Mucosa of stomach (tissue), 1 donor: Measurements from ENCODE around the gene SPDYE2B.
"Not testable (repeated sequence)": the region's sequence is repeated elsewhere in the genome, so short reads cannot be mapped to it uniquely, and the experiment has no call there.

ENCODE experiments used
- H3K27me3 ChIP-seq: one replicate; pipeline ENCODE4 v1.7.0; 2013; ENCODE audit warnings: mild to moderate bottlenecking, low read length; ENCODE audit not compliant: control insufficient read depth, insufficient read depth
- H3K36me3 ChIP-seq: one replicate; pipeline ENCODE4 v1.7.0; 2013; ENCODE audit warnings: low read length; ENCODE audit not compliant: control insufficient read depth, insufficient read depth
- H3K4me1 ChIP-seq: one replicate; pipeline ENCODE4 v1.7.0; 2013; ENCODE audit warnings: mild to moderate bottlenecking, low read length; ENCODE audit not compliant: control insufficient read depth, insufficient read depth
- H3K4me3 ChIP-seq: one replicate; pipeline ENCODE4 v1.7.0; 2013; ENCODE audit warnings: low read length
- H3K9ac ChIP-seq: one replicate; pipeline ENCODE4 v1.7.0; 2013; ENCODE audit warnings: mild to moderate bottlenecking, low read length, moderate library complexity
- H3K9me3 ChIP-seq: one replicate; pipeline ENCODE4 v1.7.0; 2013; ENCODE audit warnings: mild to moderate bottlenecking, low read length, moderate library complexity; ENCODE audit not compliant: control insufficient read depth
- donor health status: Pancreatic carcinoma.

The SPDYE2B gene, protein sequence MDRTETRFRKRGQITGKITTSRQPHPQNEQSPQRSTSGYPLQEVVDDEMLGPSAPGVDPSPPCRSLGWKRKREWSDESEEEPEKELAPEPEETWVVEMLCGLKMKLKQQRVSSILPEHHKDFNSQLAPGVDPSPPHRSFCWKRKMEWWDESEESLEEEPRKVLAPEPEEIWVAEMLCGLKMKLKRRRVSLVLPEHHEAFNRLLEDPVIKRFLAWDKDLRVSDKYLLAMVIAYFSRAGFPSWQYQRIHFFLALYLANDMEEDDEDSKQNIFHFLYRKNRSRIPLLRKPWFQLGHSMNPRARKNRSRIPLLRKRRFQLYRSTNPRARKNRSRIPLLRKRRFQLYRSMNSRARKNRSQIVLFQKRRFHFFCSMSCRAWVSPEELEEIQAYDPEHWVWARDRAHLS

DNA sequence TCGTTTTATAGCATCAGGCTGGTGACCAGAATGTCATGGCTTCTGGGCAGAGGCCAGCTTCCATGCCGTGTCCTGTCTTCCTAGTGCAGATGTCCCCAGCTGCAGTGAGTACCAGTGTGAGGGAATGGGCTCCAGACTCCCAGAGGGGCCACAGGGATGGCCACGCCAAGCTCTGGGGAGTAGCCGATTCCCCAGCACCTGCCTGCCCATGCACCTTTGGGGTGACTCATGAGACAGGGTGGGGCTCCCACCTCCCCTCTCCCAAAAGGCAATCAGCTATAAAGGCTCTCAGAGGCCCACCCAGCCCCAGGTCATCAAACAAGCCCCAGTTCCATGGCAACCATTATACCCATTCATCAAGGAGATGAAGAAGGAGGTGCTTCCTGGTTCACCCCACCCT is at the start of gene SPDYE2B:
SPDYE2B (plus strand) TSS at position 396 of the 400 bp plus-strand sequence. CDS start 2,030 bp downstream, outside the sequence.
- not testable (repeated sequence) for H3K9ac ChIP-seq, H3K4me1 ChIP-seq, H3K36me3 ChIP-seq, H3K9me3 ChIP-seq, H3K4me3 ChIP-seq, H3K27me3 ChIP-seq

- not testable (repeated sequence) for H3K4me3 ChIP-seq, H3K36me3 ChIP-seq, H3K27me3 ChIP-seq, H3K9ac ChIP-seq, H3K4me1 ChIP-seq, H3K9me3 ChIP-seq
Observed at GRCh38 chr7:102602317-102602716, 47.8 kb upstream of the SPDYE2B start.

DNA sequence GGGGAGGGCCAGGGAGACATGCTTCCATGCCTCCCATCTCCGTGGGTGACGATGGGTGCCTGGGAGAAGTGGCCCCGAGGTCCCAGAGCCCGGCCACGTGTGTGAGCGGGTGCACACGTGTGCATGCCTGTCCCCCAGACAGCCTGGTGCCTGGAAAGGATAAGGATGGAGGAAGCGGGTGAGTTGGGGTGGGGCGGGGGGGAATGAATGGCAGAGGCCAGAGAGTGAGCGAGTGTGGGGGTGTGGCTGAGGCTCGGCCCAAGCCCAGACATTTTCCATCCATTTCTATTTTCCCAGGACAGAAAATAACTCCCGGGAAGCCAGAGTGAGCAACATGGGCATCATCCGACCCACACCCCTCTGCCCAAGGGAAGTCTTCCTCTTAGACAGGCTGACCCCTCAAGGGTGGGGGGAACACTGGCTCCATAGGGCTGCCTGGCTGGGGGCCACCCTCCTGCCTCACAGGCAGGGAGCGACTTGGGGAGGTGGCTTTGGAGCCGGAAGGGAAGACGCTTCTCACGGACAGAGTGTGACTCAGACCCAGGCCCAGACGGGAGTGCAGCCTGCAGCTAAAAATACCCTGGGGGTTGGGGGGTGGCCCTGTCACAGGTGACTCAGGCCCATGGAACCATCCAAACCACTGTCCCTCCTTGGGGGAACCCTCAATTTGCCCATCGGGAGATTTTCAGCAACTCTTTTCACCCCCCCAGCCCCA is 45.5 kb upstream of the SPDYE2B start:
- not testable (repeated sequence) for H3K9ac ChIP-seq, H3K9me3 ChIP-seq, H3K4me1 ChIP-seq, H3K4me3 ChIP-seq, H3K27me3 ChIP-seq, H3K36me3 ChIP-seq

DNA sequence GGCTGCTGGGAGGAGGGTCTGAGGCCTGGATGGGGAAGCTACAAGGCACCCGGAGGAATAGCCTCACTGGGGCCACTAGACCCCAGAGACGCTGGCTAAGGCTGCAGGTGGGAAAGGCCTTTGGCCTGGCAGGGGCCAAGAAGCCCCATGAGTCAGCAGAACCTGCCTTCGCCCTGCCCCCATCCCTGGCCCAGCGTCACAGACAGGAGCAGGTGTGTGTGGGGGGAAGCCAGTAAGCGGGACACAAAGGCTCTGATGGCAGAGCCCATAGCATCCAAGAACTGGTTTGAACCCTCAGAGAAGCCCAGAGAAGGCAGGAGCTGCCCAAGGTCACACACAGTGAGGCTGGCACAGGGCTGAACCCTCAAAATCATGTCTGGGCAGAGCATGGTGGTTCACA is 43.3 kb upstream of the SPDYE2B start:
- H3K27me3 ChIP-seq, H3K36me3 ChIP-seq, H3K4me1 ChIP-seq, H3K9ac ChIP-seq, H3K9me3 ChIP-seq, H3K4me3 ChIP-seq: not testable (repeated sequence)

GRCh38 chr7:102609734-102610133 is 40.4 kb upstream of the SPDYE2B start:
- H3K36me3 ChIP-seq, H3K4me1 ChIP-seq, H3K27me3 ChIP-seq, H3K9ac ChIP-seq, H3K9me3 ChIP-seq, H3K4me3 ChIP-seq: not testable (repeated sequence)

DNA sequence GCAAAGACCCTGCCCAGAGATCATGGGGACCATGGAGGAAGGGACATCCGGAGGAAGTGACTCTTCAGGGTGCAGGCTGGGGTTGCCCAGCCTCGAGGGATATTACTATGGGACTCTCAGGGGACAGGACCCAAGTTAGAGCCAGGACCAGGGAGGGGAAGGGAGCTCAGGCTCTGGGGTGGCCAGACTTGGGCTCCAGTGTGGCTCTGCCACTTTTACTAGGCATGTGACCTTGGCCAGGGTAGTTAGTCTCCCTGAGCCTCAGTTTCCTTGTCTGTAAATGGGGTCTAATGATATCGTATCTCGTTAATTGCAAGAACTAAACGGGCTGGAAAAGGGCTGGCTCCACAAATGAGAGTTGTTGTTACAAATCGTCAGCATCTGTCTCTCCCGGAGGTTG is 39.7 kb upstream of the SPDYE2B start:
- H3K4me3 ChIP-seq, H3K9me3 ChIP-seq, H3K9ac ChIP-seq, H3K36me3 ChIP-seq, H3K27me3 ChIP-seq, H3K4me1 ChIP-seq: not testable (repeated sequence)

GRCh38 chr7:102611013-102611674 is 39.0 kb upstream of the SPDYE2B start:
- not testable (repeated sequence) for H3K4me3 ChIP-seq, H3K4me1 ChIP-seq, H3K9me3 ChIP-seq, H3K27me3 ChIP-seq, H3K36me3 ChIP-seq, H3K9ac ChIP-seq

GRCh38 chr7:102611675-102612325 is 38.3 kb upstream of the SPDYE2B start:
- not testable (repeated sequence) for H3K36me3 ChIP-seq, H3K9me3 ChIP-seq, H3K4me3 ChIP-seq, H3K9ac ChIP-seq, H3K27me3 ChIP-seq, H3K4me1 ChIP-seq

DNA sequence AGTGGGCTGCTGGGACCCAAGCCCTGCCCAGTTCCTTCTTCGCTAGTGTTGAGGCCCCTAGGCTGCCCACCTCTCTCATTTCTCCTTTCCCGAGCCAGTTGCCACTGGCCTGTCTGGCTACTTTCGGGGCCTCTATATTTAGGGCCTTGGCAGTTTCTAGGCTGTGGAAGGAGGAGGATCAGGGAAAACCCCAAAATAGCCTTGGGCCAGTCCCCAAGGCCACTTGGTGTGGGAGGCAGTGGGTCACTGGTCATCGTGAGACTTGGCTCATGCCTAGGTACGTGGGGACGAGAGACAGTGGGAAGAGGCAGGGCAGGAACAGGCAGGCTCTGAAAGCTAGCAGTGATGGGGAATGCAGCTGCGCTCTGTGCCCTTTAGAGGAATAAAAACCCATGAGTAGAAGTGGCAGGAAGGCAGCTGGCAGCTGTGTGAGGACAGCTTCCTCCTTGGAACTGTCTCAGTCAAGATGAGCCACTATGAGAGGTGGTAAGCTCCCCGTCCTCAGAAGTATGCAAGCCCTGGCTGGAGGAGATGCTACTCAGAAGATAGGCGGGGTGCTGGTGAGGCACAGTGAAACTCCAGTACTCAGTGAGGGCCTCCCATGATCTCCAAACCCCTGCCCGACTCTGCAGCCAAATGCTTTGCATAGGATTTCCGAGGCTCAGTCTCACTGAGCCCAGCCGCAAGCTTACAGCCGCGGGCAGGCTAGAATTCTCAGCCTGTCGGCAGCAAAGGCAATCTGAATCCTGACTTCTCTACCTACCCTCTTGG is 36.4 kb upstream of the SPDYE2B start:
- H3K9me3 ChIP-seq, H3K27me3 ChIP-seq, H3K4me1 ChIP-seq, H3K4me3 ChIP-seq, H3K36me3 ChIP-seq, H3K9ac ChIP-seq: not testable (repeated sequence)

DNA sequence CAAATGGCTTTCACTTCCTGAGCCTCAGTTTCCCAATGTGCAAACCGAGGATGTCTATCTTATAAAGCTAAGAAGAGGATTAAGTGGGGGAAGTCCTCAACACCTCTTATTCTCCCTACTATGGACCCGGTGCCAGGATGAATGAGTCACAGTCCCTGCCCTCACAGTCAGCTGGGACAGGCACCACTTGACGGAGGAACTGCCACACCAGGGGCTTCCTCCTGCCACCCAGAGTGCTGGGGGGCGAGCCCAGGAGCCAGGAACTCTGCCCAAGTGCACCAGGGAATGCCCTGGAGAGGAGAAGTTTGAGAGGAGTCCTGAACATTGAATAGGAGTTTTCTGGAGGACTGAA is 35.8 kb upstream of the SPDYE2B start:
- not testable (repeated sequence) for H3K9me3 ChIP-seq, H3K27me3 ChIP-seq, H3K4me1 ChIP-seq, H3K9ac ChIP-seq, H3K36me3 ChIP-seq, H3K4me3 ChIP-seq

DNA sequence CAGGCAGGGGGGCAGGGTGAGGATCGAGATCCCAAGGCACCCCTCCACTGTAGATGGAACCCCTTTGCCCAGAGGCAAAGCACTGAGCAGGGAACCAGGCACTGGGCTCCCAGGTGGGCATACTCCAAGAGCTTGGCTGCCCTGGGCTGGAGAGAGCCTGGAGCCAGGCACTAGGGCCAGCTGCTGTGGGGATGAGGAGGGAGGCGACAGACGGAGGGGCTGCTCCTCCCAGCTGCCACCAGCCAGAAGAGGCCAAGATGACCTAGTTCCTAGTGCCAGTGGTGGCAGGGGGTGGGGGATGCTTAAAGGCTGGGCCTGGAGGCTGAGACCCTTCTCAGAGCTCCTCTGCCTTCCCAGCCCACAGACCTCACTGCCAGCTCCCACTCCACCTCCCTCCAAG is 35.2 kb upstream of the SPDYE2B start:
- H3K9me3 ChIP-seq, H3K9ac ChIP-seq, H3K27me3 ChIP-seq, H3K36me3 ChIP-seq, H3K4me3 ChIP-seq, H3K4me1 ChIP-seq: not testable (repeated sequence)

DNA sequence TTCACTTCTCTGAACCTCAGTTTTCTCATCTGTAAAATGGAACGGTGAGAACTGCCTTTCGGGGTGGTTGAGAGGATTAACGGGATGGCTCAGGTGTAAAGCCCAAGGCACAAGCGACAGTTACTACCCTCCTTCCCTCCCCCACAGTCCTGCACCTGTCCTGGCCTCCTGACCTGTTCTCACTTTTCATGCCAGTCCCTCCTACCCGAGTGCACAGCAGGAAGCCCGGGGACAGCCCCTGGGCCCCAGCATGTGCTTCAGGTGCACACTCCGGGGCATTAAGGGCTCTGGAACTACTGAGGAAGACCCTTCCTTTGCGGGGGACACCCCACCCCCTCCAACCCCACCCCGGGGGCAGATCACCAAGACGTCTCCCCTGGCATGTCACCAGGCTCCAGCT is 34.2 kb upstream of the SPDYE2B start:
- H3K27me3 ChIP-seq, H3K9me3 ChIP-seq, H3K9ac ChIP-seq, H3K36me3 ChIP-seq, H3K4me1 ChIP-seq, H3K4me3 ChIP-seq: not testable (repeated sequence)
